Femur (tissue), 1 donor: Measurements from ENCODE around the gene PPME1.
"Not testable (repeated sequence)": the region's sequence is repeated elsewhere in the genome, so short reads cannot be mapped to it uniquely, and the experiment has no call there.

ENCODE experiments used
- DNase-seq: peaks from one replicate; pipeline ENCODE4 v3.0.0-alpha.2; 2017

PPME1 gene

GRCh38 chr11:74170694-74171629 lies at the start of gene PPME1, which contains the start of gene C2CD3:
PPME1 (plus strand) TSS chr11:74171289; CDS start chr11:74171422, 133 bp downstream.
C2CD3 (minus strand) TSS chr11:74171002; CDS start chr11:74170792, 210 bp downstream.
- DNase-seq, result peak; percentile 100

GRCh38 chr11:74121804-74122203 lies 49.3 kb upstream of the PPME1 start:
- no peak for DNase-seq

GRCh38 chr11:74123008-74123448 lies 48.1 kb upstream of the PPME1 start:
- DNase-seq, result no peak

GRCh38 chr11:74129121-74129520 lies 42.0 kb upstream of the PPME1 start:
- DNase-seq, result not testable (repeated sequence)

- DNase-seq, result no peak
These were observed 38.3 kb upstream of the PPME1 start for GRCh38 chr11:74132833-74133232.

- no peak for DNase-seq
These were observed 37.7 kb upstream of the PPME1 start for GRCh38 chr11:74133436-74133835.

GRCh38 chr11:74134661-74135060 lies 36.4 kb upstream of the PPME1 start:
- DNase-seq, result no peak

GRCh38 chr11:74135127-74135840 lies 35.8 kb upstream of the PPME1 start:
- DNase-seq, result no peak

GRCh38 chr11:74138021-74138420 lies 33.1 kb upstream of the PPME1 start:
- DNase-seq, result no peak

GRCh38 chr11:74138572-74138971 lies 32.5 kb upstream of the PPME1 start:
- peak; percentile 32 for DNase-seq

GRCh38 chr11:74139151-74139918 lies 31.8 kb upstream of the PPME1 start:
- no peak for DNase-seq

- DNase-seq, result not testable (repeated sequence)
These were observed 31.1 kb upstream of the PPME1 start for GRCh38 chr11:74139919-74140431.

- DNase-seq, result no peak
These were observed 29.8 kb upstream of the PPME1 start for GRCh38 chr11:74141241-74141695.

GRCh38 chr11:74141908-74142307 lies 29.2 kb upstream of the PPME1 start:
- no peak for DNase-seq

- no peak for DNase-seq
These were observed 28.5 kb upstream of the PPME1 start for GRCh38 chr11:74142624-74143023.

GRCh38 chr11:74144592-74144991 lies 26.5 kb upstream of the PPME1 start:
- no peak for DNase-seq

- DNase-seq, result no peak
These were observed 23.7 kb upstream of the PPME1 start for GRCh38 chr11:74147199-74147929.

- no peak for DNase-seq
These were observed 17.9 kb upstream of the PPME1 start for GRCh38 chr11:74153224-74153623.

- peak; percentile 43 for DNase-seq
These were observed 16.3 kb upstream of the PPME1 start for GRCh38 chr11:74154620-74155281.

GRCh38 chr11:74157169-74157568 lies 13.9 kb upstream of the PPME1 start:
- no peak for DNase-seq

GRCh38 chr11:74159642-74160041 lies 11.4 kb upstream of the PPME1 start:
- no peak for DNase-seq
